Tibial nerve (tissue), 4 donors: ENCODE measurements around the gene MAP7D3.
A peak's percentile ranks its signal among the peaks of the same experiment; 100 is the strongest.

Experiments
- CTCF ChIP-seq, 5 experiments: fragments of 200-600 bp in 3 of 5; fragments of 450-650 bp in 2 of 5; sonication (generic) in 3 of 5; IDR thresholded peaks; one replicate each; pipeline ENCODE4 v1.5.1; 2016 to 2019; ENCODE audit warnings: antibody characterized with exemption in 5 of 5, mild to moderate bottlenecking in 3 of 5, moderate library complexity in 2 of 5
- EP300 ChIP-seq, 2 donors: sonication (generic); formaldehyde crosslinking; IDR thresholded peaks; one replicate each; pipeline ENCODE4 v1.6.1; 2017; ENCODE audit warnings: antibody characterized with exemption in 2 of 2, mild to moderate bottlenecking in 1 of 2
- POLR2A ChIP-seq, 2 donors: fragments of 450-650 bp; IDR thresholded peaks; one replicate each; pipeline ENCODE4 v1.6.1; 2017; ENCODE audit warnings: antibody characterized with exemption in 2 of 2, mild to moderate bottlenecking in 2 of 2, moderate library complexity in 2 of 2

- peak in 1 of 2 donors; percentile 3 for TF ChIP-seq EP300 (IDR thresholded peaks at IDR 0.05)
- no peak for TF ChIP-seq CTCF (IDR thresholded peaks at IDR 0.05)
- no peak for TF ChIP-seq POLR2A (IDR thresholded peaks at IDR 0.05)
Observed at GRCh38 chrX:136262243-136262642, 11.0 kb upstream of the MAP7D3 start.
